ENCODE results near the gene YTHDC1. TPM values are rescaled to one million over a fixed set of nuclear protein-coding genes. Genes with fewer than 3 reads are reported as not detected.
"Not testable (repeated sequence)": the region's sequence is repeated elsewhere in the genome, so short reads cannot be mapped to it uniquely, and the experiment has no call there.

Gene YTHDC1
- total RNA-seq, 1 donor from 2014 or later, result 52.0 TPM

GRCh38 chr4:68316193-68316969, 33.5 kb downstream of the YTHDC1 start:
- DNase-seq (ENCODE audit: missing footprints) (no peak), ATAC-seq (no peak)
- intact Hi-C loops (cut with DNase I), result no loop called here

DNA sequence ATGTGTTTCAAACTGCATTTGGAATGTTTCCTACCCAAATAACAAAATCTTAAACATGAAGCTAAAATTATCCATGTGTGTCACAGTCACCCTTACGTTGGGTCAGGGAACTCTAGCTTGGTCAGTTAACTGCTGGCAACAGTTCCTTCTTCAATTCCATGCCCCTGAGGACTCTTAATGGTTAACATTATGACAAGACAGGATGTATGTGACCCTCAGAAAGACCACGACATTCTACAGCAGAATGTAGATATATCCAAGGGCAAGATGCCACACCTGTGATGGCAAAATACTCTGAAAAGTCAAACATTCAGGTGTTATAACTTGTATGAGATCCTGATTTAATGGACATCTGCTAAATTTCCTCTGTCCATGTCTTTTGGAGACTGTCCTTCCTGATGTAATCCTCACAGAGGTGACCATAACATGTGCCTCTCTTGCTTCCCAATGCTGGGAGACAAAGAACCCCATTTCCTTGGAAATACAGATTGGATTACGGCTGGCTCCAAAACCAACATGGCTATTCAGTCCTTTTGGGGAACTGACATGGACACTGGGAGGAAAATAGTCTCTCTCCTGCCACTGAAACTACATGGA, 39.1 kb downstream of the YTHDC1 start:
- ATAC-seq (no peak), DNase-seq (ENCODE audit: missing footprints) (no peak)
- intact Hi-C loops (cut with DNase I), result no loop called here

GRCh38 chr4:68304731-68305130, 45.2 kb downstream of the YTHDC1 start:
- intact Hi-C loops (cut with DNase I), result no loop called here
- DNase-seq (ENCODE audit: missing footprints), result peak; percentile 48
- no peak for ATAC-seq

DNA sequence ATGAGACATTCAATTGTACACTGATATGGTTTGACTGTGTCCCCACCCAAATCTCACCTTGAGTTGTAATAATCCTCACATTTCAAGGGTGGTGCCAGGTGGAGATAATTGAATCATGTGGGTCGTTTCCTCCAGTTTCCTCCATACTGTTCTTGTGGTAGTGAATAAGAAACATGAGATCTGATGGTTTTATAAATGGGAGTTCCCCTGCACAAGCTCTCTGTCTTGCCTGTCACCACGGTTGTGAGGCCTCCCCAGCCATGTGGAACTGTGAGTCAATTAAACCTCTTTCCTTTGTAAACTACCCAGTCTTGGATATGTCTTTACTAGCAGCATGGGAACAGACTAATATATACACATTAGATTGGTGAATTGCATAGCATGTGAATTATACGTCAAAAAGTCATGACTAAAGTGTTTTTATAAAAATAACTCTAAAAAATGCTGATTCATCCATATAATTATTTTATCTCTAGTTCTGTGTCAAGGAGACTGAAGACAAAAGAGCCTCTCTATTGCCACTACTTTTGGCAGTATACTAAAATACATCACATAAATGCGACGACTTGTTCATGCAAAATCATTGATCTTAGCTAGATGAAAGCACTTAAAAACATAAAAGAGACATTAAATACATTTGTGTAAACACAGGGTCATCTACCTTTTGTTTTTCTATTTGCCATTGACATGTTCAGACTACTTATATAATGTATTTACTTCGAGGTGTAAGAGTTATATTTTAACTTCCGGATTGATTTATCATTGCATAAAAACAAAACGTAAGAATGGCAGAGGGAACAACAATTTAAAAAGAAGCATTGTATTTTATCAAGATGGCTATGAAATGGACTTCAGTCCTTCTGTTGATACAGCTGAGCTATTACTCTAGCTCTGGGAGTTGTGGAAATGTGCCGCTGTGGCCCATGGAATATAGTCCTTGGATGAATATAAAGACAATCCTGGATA, 50.1 kb downstream of the YTHDC1 start:
- ATAC-seq, result no peak
- intact Hi-C loops (cut with DNase I), result no loop called here
- no peak for DNase-seq (ENCODE audit: missing footprints)

- intact Hi-C loops (cut with DNase I), result no loop called here
- DNase-seq (ENCODE audit: missing footprints) (no peak), ATAC-seq (no peak)
Measured at GRCh38 chr4:68297137-68297536, 52.8 kb downstream of the YTHDC1 start.

DNA sequence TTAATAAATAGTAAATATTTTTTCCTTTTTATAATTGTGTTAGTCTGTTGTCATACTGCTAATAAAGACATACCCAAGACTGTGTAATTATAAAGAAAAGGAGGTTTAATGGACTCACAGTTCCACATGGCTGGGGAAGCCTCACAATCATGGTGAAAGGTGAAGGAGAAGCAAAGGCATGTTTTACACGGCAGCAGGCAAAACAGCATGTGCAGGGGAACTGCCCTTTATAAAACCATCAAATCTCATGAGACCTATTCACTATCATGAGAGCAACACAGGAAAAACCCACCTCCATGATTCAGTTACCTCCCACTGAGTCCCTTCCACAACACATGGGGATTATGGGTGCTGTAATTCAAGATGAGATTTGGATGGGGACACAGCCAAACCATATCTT, 58.6 kb downstream of the YTHDC1 start:
- ATAC-seq (no peak), DNase-seq (ENCODE audit: missing footprints) (no peak)
- intact Hi-C loops (cut with DNase I), result no loop called here

DNA sequence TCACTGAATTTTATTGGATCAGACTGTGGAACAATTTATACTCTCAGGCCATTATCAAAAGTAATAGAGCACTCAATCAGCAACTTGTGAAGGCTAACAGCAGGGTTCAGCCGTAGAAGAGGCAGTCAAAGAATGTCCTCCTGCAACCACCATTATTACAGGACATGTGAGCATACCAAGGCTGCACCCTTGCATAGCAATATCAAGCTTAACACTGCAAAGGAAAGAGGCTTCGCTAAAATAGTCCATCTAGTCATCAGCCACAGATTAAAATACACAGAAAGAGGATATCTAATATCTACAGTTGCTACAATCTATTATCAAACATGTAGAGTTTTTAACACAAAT, 61.5 kb downstream of the YTHDC1 start:
- no peak for DNase-seq (ENCODE audit: missing footprints)
- intact Hi-C loops (cut with DNase I), result no loop called here
- no peak for ATAC-seq

- DNase-seq (ENCODE audit: missing footprints), result no peak
- no peak for ATAC-seq
- intact Hi-C loops (cut with DNase I), result no loop called here
Measured at GRCh38 chr4:68287704-68288392, 62.0 kb downstream of the YTHDC1 start.

- DNase-seq (ENCODE audit: missing footprints) (no peak), ATAC-seq (no peak)
- intact Hi-C loops (cut with DNase I), result no loop called here
Measured at GRCh38 chr4:68283714-68284113, 66.2 kb downstream of the YTHDC1 start.

DNA sequence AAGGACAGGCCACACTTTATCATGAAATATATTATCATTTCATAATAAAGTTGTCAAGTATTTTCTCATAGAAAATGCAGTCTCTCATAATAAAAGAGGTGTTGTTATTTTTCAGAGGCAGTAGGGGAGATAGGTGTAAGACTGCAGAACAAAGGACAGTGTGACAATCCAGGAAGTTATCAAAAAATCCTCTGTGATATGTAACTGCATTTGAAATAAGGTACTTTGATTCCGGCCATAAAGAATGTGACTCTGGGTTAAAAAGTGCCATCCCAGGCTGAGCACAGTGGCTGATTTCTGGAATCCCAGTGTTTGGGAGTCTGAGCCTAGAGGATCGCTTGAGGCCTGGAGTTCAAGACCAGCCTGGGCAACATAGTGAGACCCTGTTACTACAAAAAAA, 66.8 kb downstream of the YTHDC1 start:
- intact Hi-C loops (cut with DNase I), result no loop called here
- no peak for ATAC-seq
- no peak for DNase-seq (ENCODE audit: missing footprints)

DNA sequence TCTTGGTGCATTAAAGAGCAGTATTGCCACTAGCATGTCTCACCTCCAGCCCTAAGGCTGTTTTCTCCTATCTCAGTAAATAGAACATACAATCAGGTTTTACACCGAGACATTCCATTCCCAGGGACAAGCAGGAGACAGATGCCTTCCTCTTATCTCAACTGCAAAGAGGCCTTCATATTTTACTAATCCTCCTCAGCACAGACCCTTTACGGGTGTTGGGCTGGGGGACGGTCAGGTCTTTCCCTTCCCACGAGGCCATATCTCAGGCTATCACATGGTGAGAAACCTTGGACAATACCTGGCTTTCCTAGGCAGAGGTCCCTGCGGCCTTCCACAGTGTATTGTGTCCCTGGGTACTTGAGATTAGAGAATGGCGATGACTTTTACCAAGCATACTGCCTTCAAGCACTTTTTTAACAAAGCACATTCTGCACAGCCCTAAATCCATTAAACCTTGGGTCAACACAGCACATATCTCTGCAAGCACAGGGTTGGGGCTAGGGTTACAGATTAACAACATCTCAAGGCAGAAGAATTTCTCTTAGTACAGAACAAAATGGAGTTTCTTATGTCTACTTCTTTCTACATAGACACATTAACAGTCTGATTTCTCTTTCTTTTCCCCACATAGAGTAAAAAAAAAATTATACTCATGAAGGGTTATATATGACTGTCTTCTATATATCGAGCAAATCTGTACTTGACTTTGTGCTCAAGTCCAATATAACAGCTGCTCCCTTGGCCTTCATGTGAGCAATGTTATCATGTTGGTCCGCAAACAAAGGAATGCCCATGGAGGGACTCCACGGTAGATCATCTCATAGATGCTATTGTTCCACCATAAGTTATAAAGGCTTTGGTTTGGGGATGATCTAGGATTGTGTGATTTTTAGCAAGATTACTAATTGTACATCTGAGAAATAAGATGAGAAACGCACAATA, 67.8 kb downstream of the YTHDC1 start:
- DNase-seq (ENCODE audit: missing footprints); ATAC-seq; intact Hi-C loops (cut with DNase I): not testable (repeated sequence)

- ATAC-seq, result no peak
- no peak for DNase-seq (ENCODE audit: missing footprints)
- intact Hi-C loops (cut with DNase I), result no loop called here
Measured at GRCh38 chr4:68278029-68278428, 71.9 kb downstream of the YTHDC1 start.

- DNase-seq (ENCODE audit: missing footprints), result no peak
- ATAC-seq, result no peak
- intact Hi-C loops (cut with DNase I), result no loop called here
Measured at GRCh38 chr4:68277627-68278026, 72.3 kb downstream of the YTHDC1 start.

GRCh38 chr4:68272860-68273259, 77.0 kb downstream of the YTHDC1 start:
- DNase-seq (ENCODE audit: missing footprints) (no peak), ATAC-seq (no peak)
- intact Hi-C loops (cut with DNase I), result no loop called here

DNA sequence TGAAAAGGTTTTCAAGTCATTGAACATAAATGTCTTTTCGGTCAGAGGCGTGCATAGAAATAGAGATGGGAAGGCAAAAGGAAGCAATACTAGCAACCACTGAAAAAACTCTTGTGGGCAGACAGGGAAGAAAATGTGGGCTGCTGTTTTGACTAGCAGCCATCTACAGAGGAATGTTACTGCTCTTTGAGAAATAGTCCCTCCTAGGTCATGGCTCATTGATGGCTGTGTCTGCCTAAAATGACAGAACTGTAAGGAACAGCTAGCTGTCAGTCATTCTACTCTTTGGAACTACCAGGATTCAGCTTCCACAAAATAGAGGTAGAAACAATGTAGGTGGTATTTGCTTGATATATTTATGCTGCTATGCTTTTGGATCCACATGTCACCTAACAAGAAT, 77.5 kb downstream of the YTHDC1 start:
- intact Hi-C loops (cut with DNase I), result no loop called here
- DNase-seq (ENCODE audit: missing footprints) (no peak), ATAC-seq (no peak)

GRCh38 chr4:68271851-68272357, 78.0 kb downstream of the YTHDC1 start:
- DNase-seq (ENCODE audit: missing footprints) (no peak), ATAC-seq (no peak)
- intact Hi-C loops (cut with DNase I), result loop anchor here (1.0 kb wide), 1 partner anchor 104 kb away; no protein-coding TSS in a partner anchor

DNA sequence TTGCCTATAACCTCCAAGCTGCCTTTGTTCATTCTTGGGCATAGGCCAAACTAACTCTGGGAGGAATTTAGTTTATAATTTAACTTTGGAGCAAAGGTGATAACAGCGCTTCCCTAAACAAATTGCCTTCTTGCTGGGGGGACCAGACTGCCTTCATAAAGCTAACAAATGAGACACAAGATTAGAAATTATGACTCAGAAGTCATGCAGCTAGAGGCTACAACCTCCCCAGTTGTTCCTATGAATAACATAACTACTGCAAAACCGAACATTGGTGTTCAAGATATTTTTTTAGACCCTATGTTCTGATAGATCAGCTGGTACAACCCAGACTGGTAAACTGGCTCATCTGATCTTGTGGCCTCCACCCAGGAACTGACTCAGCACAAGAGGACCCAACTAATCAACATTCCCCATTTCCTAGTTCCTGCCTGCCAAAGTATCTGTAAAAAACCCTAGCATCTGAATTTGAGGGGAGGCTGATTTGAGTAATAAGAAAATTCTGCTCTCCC, 82.4 kb downstream of the YTHDC1 start:
- DNase-seq (ENCODE audit: missing footprints), result no peak
- no peak for ATAC-seq
- intact Hi-C loops (cut with DNase I), result no loop called here
